CD8-positive, alpha-beta memory T cell (primary cell): ENCODE measurements around the gene COL27A1. TPM values are rescaled to one million over a fixed set of nuclear protein-coding genes. Genes with fewer than 3 reads are reported as not detected.

ENCODE experiments used
- CTCF ChIA-PET: fragments of 350-600 bp; sonication (Branson Sonifier 250); formaldehyde crosslinking; loops from one replicate; lab custom pipeline; 2021; ENCODE audit warnings: antibody characterized with exemption; lab: Charles Lee
- POLR2A ChIA-PET: fragments of 350-600 bp; sonication (Branson Sonifier 250); formaldehyde crosslinking; loops from one replicate; lab custom pipeline; 2021; ENCODE audit warnings: antibody characterized with exemption; lab: Charles Lee
- DNase-seq, 5 donors: peaks; one replicate each; pipeline versions ENCODE4 v3.0.0 to v3.0.0-alpha.2; 2020 to 2022; ENCODE audit warnings: mixed read lengths in 1 of 5
- H3K27ac ChIP-seq: one replicate; pipeline ENCODE4 v1.7.0; 2013; ENCODE audit warnings: low read depth, mild to moderate bottlenecking, low read length, moderate library complexity
- H3K27me3 ChIP-seq: 2 replicates; pipeline ENCODE4 v1.7.0; 2013; ENCODE audit warnings: low read length, mild to moderate bottlenecking; ENCODE audit not compliant: insufficient read depth, poor library complexity, severe bottlenecking
- H3K36me3 ChIP-seq: 2 replicates; pipeline ENCODE4 v1.7.0; 2013; ENCODE audit warnings: mild to moderate bottlenecking, low read length, moderate library complexity; ENCODE audit not compliant: insufficient read depth
- H3K4me1 ChIP-seq: 2 replicates; pipeline ENCODE4 v1.7.0; 2013; ENCODE audit warnings: mild to moderate bottlenecking, low read length, moderate library complexity; ENCODE audit not compliant: insufficient read depth
- H3K4me3 ChIP-seq: 2 replicates; pipeline ENCODE4 v1.7.0; 2013; ENCODE audit warnings: mild to moderate bottlenecking, low read length
- H3K9me3 ChIP-seq: 2 replicates; pipeline ENCODE4 v1.7.0; 2013; ENCODE audit warnings: mild to moderate bottlenecking, low read length
- H3K27ac Mint-ChIP-seq, 8 donors: one replicate each; pipeline ENCODE4 v1.8.0; 2020 to 2021; ENCODE audit warnings: mixed read lengths in 8 of 8, mild to moderate bottlenecking in 6 of 8, inconsistent platforms in 3 of 8, moderate library complexity in 3 of 8
- H3K27me3 Mint-ChIP-seq, 2 donors: one replicate each; pipeline ENCODE4 v1.8.0; 2020 to 2021; ENCODE audit warnings: mixed read lengths in 2 of 2, mild to moderate bottlenecking in 1 of 2, moderate library complexity in 1 of 2
- H3K36me3 Mint-ChIP-seq, 3 donors: one replicate each; pipeline ENCODE4 v1.8.0; 2020 to 2021; ENCODE audit warnings: mixed read lengths in 3 of 3, inconsistent platforms in 1 of 3, mild to moderate bottlenecking in 1 of 3
- H3K4me1 Mint-ChIP-seq, 3 donors: one replicate each; pipeline ENCODE4 v1.8.0; 2020 to 2021; ENCODE audit warnings: mixed read lengths in 3 of 3, inconsistent platforms in 1 of 3, mild to moderate bottlenecking in 1 of 3
- H3K4me3 Mint-ChIP-seq, 7 donors: one replicate each; pipeline ENCODE4 v1.8.0; 2020 to 2021; ENCODE audit warnings: mixed read lengths in 7 of 7, mild to moderate bottlenecking in 6 of 7, moderate library complexity in 4 of 7, inconsistent platforms in 2 of 7
- H3K9me3 Mint-ChIP-seq, 5 donors: one replicate each; pipeline ENCODE4 v1.8.0; 2020 to 2022; ENCODE audit warnings: mixed read lengths in 5 of 5, mild to moderate bottlenecking in 3 of 5, moderate library complexity in 2 of 5, inconsistent platforms in 1 of 5
- polyA plus RNA-seq: library from polyadenylated mRNA; unstranded; fragments of 300-500 nt; fragmentation: Illumina TruSeq; gene quantifications from one replicate; pipeline ENCODE4 v1.2.3, GENCODE V29; 2021
- total RNA-seq, 2 experiments: library from RNA; stranded (reverse); gene quantifications; one replicate each; pipeline ENCODE4 v1.2.3, GENCODE V29; 2021

COL27A1 gene
- total and polyA plus RNA-seq, 3 experiments from 2014 or later: 0.86 to 1.6 TPM; not detected in 1

- no peak overlapping the region for H3K27ac ChIP-seq
- Mint-ChIP-seq H3K36me3 (no peaks in the 10 kb centered on the region), H3K27ac (no peak overlapping the region), H3K9me3 (peaks cover 0 to 7% (median 0%) of the 10 kb centered on the region in 5 donors), H3K4me1 (no peaks in the 10 kb centered on the region), H3K4me3 (no peak overlapping the region), H3K27me3 (peaks cover 7 to 10% of the 10 kb centered on the region in 2 donors)
- no peak overlapping the region for H3K4me3 ChIP-seq
- CTCF ChIA-PET: no interaction called here
- no peaks in the 10 kb centered on the region for H3K9me3 ChIP-seq
- POLR2A ChIA-PET: no interaction called here
- no peak for DNase-seq
- H3K4me1 ChIP-seq: no peaks in the 10 kb centered on the region
- no peaks in the 10 kb centered on the region for H3K36me3 ChIP-seq
- H3K27me3 ChIP-seq: no peaks in the 10 kb centered on the region
These were observed 28.7 kb downstream of the COL27A1 start for GRCh38 chr9:114184071-114184470.

GRCh38 chr9:114184866-114185265 is 29.5 kb downstream of the COL27A1 start:
- CTCF ChIA-PET: interaction anchor here (0.7 kb wide), 1 partner anchor 106 kb away, joined by 3 read pairs; no protein-coding TSS in a partner anchor
- Mint-ChIP-seq H3K4me1 (no peaks in the 10 kb centered on the region), H3K36me3 (no peaks in the 10 kb centered on the region), H3K27ac (no peak overlapping the region), H3K27me3 (peaks cover 6 to 7% of the 10 kb centered on the region in 2 donors), H3K9me3 (peaks cover 0 to 9% (median 1%) of the 10 kb centered on the region in 5 donors), H3K4me3 (no peak overlapping the region)
- no peak overlapping the region for H3K4me3 ChIP-seq
- no peaks in the 10 kb centered on the region for H3K36me3 ChIP-seq
- no peaks in the 10 kb centered on the region for H3K4me1 ChIP-seq
- H3K9me3 ChIP-seq: no peaks in the 10 kb centered on the region
- no peak for DNase-seq
- H3K27me3 ChIP-seq: no peaks in the 10 kb centered on the region
- POLR2A ChIA-PET: no interaction called here
- no peak overlapping the region for H3K27ac ChIP-seq

- no peaks in the 10 kb centered on the region for H3K4me1 Mint-ChIP-seq
- H3K36me3 Mint-ChIP-seq: peaks cover 0 to 4% (median 3%) of the 10 kb centered on the region in 3 donors
- no peaks in the 10 kb centered on the region for H3K9me3 ChIP-seq
- H3K4me3 ChIP-seq: no peak overlapping the region
- no peak for DNase-seq
- ChIA-PET CTCF (no interaction called here), POLR2A (no interaction called here)
- no peaks in the 10 kb centered on the region for H3K4me1 ChIP-seq
- no peak overlapping the region for H3K27ac ChIP-seq
- peaks cover 4 to 15% (median 8%) of the 10 kb centered on the region in 5 donors for H3K9me3 Mint-ChIP-seq
- H3K27ac Mint-ChIP-seq: peak overlapping the region in 1 of 8 donors; percentile 7
- H3K4me3 Mint-ChIP-seq: no peak overlapping the region
- H3K27me3 ChIP-seq: no peaks in the 10 kb centered on the region
- peaks cover 3 to 6% of the 10 kb centered on the region in 2 donors for H3K27me3 Mint-ChIP-seq
- H3K36me3 ChIP-seq: no peaks in the 10 kb centered on the region
These were observed 30.5 kb downstream of the COL27A1 start for GRCh38 chr9:114185570-114186490.

- Histone ChIP-seq H3K9me3 (no peaks in the 10 kb centered on the region), H3K27ac (no peak overlapping the region), H3K4me3 (no peak overlapping the region), H3K4me1 (no peaks in the 10 kb centered on the region), H3K36me3 (no peaks in the 10 kb centered on the region), H3K27me3 (no peaks in the 10 kb centered on the region)
- no peak for DNase-seq
- ChIA-PET CTCF (no interaction called here), POLR2A (no interaction called here)
- Mint-ChIP-seq H3K27me3 (peaks cover 1 to 11% of the 10 kb centered on the region in 2 donors), H3K4me3 (no peak overlapping the region), H3K9me3 (peaks cover 4 to 15% (median 9%) of the 10 kb centered on the region in 5 donors), H3K36me3 (peaks cover 0 to 4% (median 3%) of the 10 kb centered on the region in 3 donors), H3K27ac (no peak overlapping the region), H3K4me1 (no peaks in the 10 kb centered on the region)
These were observed 31.4 kb downstream of the COL27A1 start for GRCh38 chr9:114186605-114187289.

GRCh38 chr9:114187827-114188226 is 32.5 kb downstream of the COL27A1 start:
- H3K4me3 ChIP-seq: no peak overlapping the region
- Mint-ChIP-seq H3K36me3 (peaks cover 0 to 4% (median 3%) of the 10 kb centered on the region in 3 donors), H3K4me1 (no peaks in the 10 kb centered on the region), H3K4me3 (no peak overlapping the region), H3K27ac (no peak overlapping the region), H3K27me3 (peaks cover 5 to 10% of the 10 kb centered on the region in 2 donors), H3K9me3 (peaks cover 4 to 15% (median 9%) of the 10 kb centered on the region in 5 donors)
- H3K36me3 ChIP-seq: no peaks in the 10 kb centered on the region
- no peaks in the 10 kb centered on the region for H3K27me3 ChIP-seq
- DNase-seq: no peak
- no peaks in the 10 kb centered on the region for H3K4me1 ChIP-seq
- no peaks in the 10 kb centered on the region for H3K9me3 ChIP-seq
- ChIA-PET POLR2A (no interaction called here), CTCF (interaction anchor here (1.2 kb wide), 1 partner anchor 10 kb away, joined by 5 read pairs; no protein-coding TSS in a partner anchor)
- H3K27ac ChIP-seq: no peak overlapping the region

GRCh38 chr9:114189823-114190562 is 34.7 kb downstream of the COL27A1 start:
- Histone ChIP-seq H3K36me3 (no peaks in the 10 kb centered on the region), H3K4me1 (no peaks in the 10 kb centered on the region), H3K27ac (no peak overlapping the region), H3K9me3 (no peaks in the 10 kb centered on the region), H3K4me3 (no peak overlapping the region), H3K27me3 (no peaks in the 10 kb centered on the region)
- no peak overlapping the region for H3K27ac Mint-ChIP-seq
- CTCF ChIA-PET: no interaction called here
- no peak overlapping the region for H3K4me3 Mint-ChIP-seq
- H3K4me1 Mint-ChIP-seq: no peaks in the 10 kb centered on the region
- POLR2A ChIA-PET: no interaction called here
- no peak for DNase-seq
- peaks cover 0 to 4% (median 3%) of the 10 kb centered on the region in 3 donors for H3K36me3 Mint-ChIP-seq
- peaks cover 10% of the 10 kb centered on the region in 2 donors for H3K27me3 Mint-ChIP-seq
- peaks cover 4 to 14% (median 9%) of the 10 kb centered on the region in 5 donors for H3K9me3 Mint-ChIP-seq

GRCh38 chr9:114190563-114190905 is 35.2 kb downstream of the COL27A1 start:
- no peaks in the 10 kb centered on the region for H3K36me3 ChIP-seq
- Mint-ChIP-seq H3K4me1 (no peaks in the 10 kb centered on the region), H3K27ac (no peak overlapping the region), H3K4me3 (no peak overlapping the region), H3K27me3 (peaks cover 10 to 15% of the 10 kb centered on the region in 2 donors), H3K9me3 (peaks cover 4 to 14% (median 9%) of the 10 kb centered on the region in 5 donors), H3K36me3 (peaks cover 0 to 4% (median 3%) of the 10 kb centered on the region in 3 donors)
- DNase-seq: no peak
- ChIA-PET POLR2A (no interaction called here), CTCF (no interaction called here)
- H3K4me1 ChIP-seq: no peaks in the 10 kb centered on the region
- H3K27me3 ChIP-seq: no peaks in the 10 kb centered on the region
- H3K27ac ChIP-seq: no peak overlapping the region
- H3K9me3 ChIP-seq: no peaks in the 10 kb centered on the region
- no peak overlapping the region for H3K4me3 ChIP-seq
